H9 (cell line): Measurements from ENCODE around the gene TENM3. TPM values are rescaled to one million over a fixed set of nuclear protein-coding genes. Genes with fewer than 3 reads are reported as not detected.

Source experiments
- DNase-seq: peaks from one replicate; pipeline ENCODE4 v3.0.0-alpha.2; 2017
- H2AFZ ChIP-seq: one replicate; pipeline ENCODE4 v1.6.1; 2013; ENCODE audit warnings: mild to moderate bottlenecking, low read length, control low read depth, moderate library complexity
- H2AK5ac ChIP-seq: 2 replicates; pipeline ENCODE4 v1.6.1; 2013; ENCODE audit warnings: low read length, control low read depth, mixed read lengths; ENCODE audit not compliant: insufficient read length
- H2BK120ac ChIP-seq: one replicate; pipeline ENCODE4 v1.6.1; 2013; ENCODE audit warnings: low read depth, mild to moderate bottlenecking, low read length, control low read depth, inconsistent platforms; ENCODE audit not compliant: poor library complexity, severe bottlenecking
- H2BK12ac ChIP-seq: 2 replicates; pipeline ENCODE4 v1.6.1; 2013; ENCODE audit warnings: low read length, control low read depth, mixed read lengths, low read depth; ENCODE audit not compliant: insufficient read length
- H2BK15ac ChIP-seq: 2 replicates; pipeline ENCODE4 v1.6.1; 2013; ENCODE audit warnings: low read depth, low read length, control low read depth
- H2BK20ac ChIP-seq: one replicate; pipeline ENCODE4 v1.6.1; 2013; ENCODE audit warnings: low read depth, mild to moderate bottlenecking, low read length, control low read depth, inconsistent platforms; ENCODE audit not compliant: poor library complexity, severe bottlenecking
- H2BK5ac ChIP-seq: 2 replicates; pipeline ENCODE4 v1.6.1; 2013; ENCODE audit warnings: low read length, control low read depth, mixed read lengths; ENCODE audit not compliant: insufficient read length
- H3K14ac ChIP-seq: 2 replicates; pipeline ENCODE4 v1.6.1; 2013; ENCODE audit warnings: low read length, control low read depth; ENCODE audit not compliant: insufficient read depth
- H3K18ac ChIP-seq: 2 replicates; pipeline ENCODE4 v1.6.1; 2013; ENCODE audit warnings: low read depth, mild to moderate bottlenecking, mixed read lengths, low read length, control low read depth; ENCODE audit not compliant: insufficient read length
- H3K23ac ChIP-seq: 2 replicates; pipeline ENCODE4 v1.6.1; 2013; ENCODE audit warnings: low read length, control low read depth, mixed read lengths, low read depth; ENCODE audit not compliant: insufficient read length
- H3K23me2 ChIP-seq: 2 replicates; pipeline ENCODE4 v1.6.1; 2013; ENCODE audit warnings: low read depth, mild to moderate bottlenecking, mixed read lengths, low read length, control low read depth; ENCODE audit not compliant: insufficient read length, poor library complexity, severe bottlenecking
- H3K27ac ChIP-seq: 2 replicates; pipeline ENCODE4 v1.5.1; 2013; ENCODE audit warnings: low read length, control low read depth, mixed read lengths, low read depth; ENCODE audit not compliant: insufficient read length
- H3K27me3 ChIP-seq: 2 replicates; pipeline ENCODE4 v1.6.1; 2013; ENCODE audit warnings: low read length, control low read depth, inconsistent platforms; ENCODE audit not compliant: insufficient read depth
- H3K4ac ChIP-seq: 2 replicates; pipeline ENCODE4 v1.6.1; 2013; ENCODE audit warnings: low read depth, mild to moderate bottlenecking, control low read depth, inconsistent platforms, low read length, moderate library complexity
- H3K4me1 ChIP-seq: 2 replicates; pipeline ENCODE4 v1.6.1; 2013; ENCODE audit warnings: low read length, control low read depth, inconsistent platforms; ENCODE audit not compliant: insufficient read depth
- H3K4me2 ChIP-seq: 2 replicates; pipeline ENCODE4 v1.6.1; 2013; ENCODE audit warnings: low read length, control low read depth, mixed read lengths; ENCODE audit not compliant: insufficient read length, insufficient read depth
- H3K56ac ChIP-seq: 2 replicates; pipeline ENCODE4 v1.6.1; 2013; ENCODE audit warnings: low read depth, mild to moderate bottlenecking, mixed read lengths, low read length, control low read depth; ENCODE audit not compliant: insufficient read length
- H3K79me1 ChIP-seq: 2 replicates; pipeline ENCODE4 v1.6.1; 2013; ENCODE audit warnings: low read depth, mild to moderate bottlenecking, moderate library complexity, low read length, control low read depth, inconsistent platforms; ENCODE audit not compliant: insufficient read depth, poor library complexity, severe bottlenecking
- H3K79me2 ChIP-seq: 2 replicates; pipeline ENCODE4 v1.6.1; 2013; ENCODE audit warnings: low read length, control low read depth, inconsistent platforms; ENCODE audit not compliant: insufficient read depth
- H3K9ac ChIP-seq: 2 replicates; pipeline ENCODE4 v1.6.1; 2013; ENCODE audit warnings: low read length, control low read depth, mixed read lengths; ENCODE audit not compliant: insufficient read length; ENCODE audit errors: extremely low read depth
- H3K9me3 ChIP-seq: one replicate; pipeline ENCODE4 v1.6.1; 2013; ENCODE audit warnings: low read depth, low read length, inconsistent platforms; ENCODE audit not compliant: control insufficient read depth
- H3T11ph ChIP-seq: one replicate; pipeline ENCODE4 v1.6.1; 2013; ENCODE audit warnings: mild to moderate bottlenecking, low read length, control low read depth, inconsistent platforms
- H4K20me1 ChIP-seq: one replicate; pipeline ENCODE4 v1.6.1; 2013; ENCODE audit not compliant: control insufficient read depth, insufficient read length, insufficient read depth
- H4K5ac ChIP-seq: 2 replicates; pipeline ENCODE4 v1.6.1; 2013; ENCODE audit warnings: low read depth, mild to moderate bottlenecking, mixed read lengths, low read length, control low read depth; ENCODE audit not compliant: insufficient read length
- H4K8ac ChIP-seq: replicated peaks from 2 replicates; pipeline ENCODE4 v1.6.1; 2013; ENCODE audit warnings: low read length, control low read depth, mixed read lengths, low read depth; ENCODE audit not compliant: insufficient read length
- H4K91ac ChIP-seq: 2 replicates; pipeline ENCODE4 v1.6.1; 2013; ENCODE audit warnings: low read depth, mild to moderate bottlenecking, moderate library complexity, mixed read lengths, low read length, control low read depth; ENCODE audit not compliant: insufficient read length
- H3K27ac Mint-ChIP-seq, 3 experiments: 2 replicates in 2 of 3; 3 replicates in 1 of 3; pipeline ENCODE4 v1.8.0; 2020 to 2021; ENCODE audit warnings: mixed read lengths in 3 of 3, mild to moderate bottlenecking in 1 of 3, moderate library complexity in 1 of 3
- H3K27me3 Mint-ChIP-seq: 2 replicates; pipeline ENCODE4 v1.8.0; 2021; ENCODE audit warnings: low read depth, mild to moderate bottlenecking, moderate library complexity, mixed read lengths
- H3K36me3 Mint-ChIP-seq, 3 experiments: 2 replicates in 2 of 3; 3 replicates in 1 of 3; pipeline ENCODE4 v1.8.0; 2020 to 2021; ENCODE audit warnings: low read depth in 3 of 3, mixed read lengths in 3 of 3; ENCODE audit not compliant: insufficient read depth in 1 of 3
- H3K4me1 Mint-ChIP-seq, 2 experiments: 2 replicates each; pipeline ENCODE4 v1.8.0; 2020; ENCODE audit warnings: mixed read lengths in 2 of 2
- H3K4me3 Mint-ChIP-seq, 2 experiments: 2 replicates in 1 of 2; 3 replicates in 1 of 2; pipeline ENCODE4 v1.8.0; 2020 to 2021; ENCODE audit warnings: mild to moderate bottlenecking in 2 of 2, mixed read lengths in 2 of 2, moderate library complexity in 1 of 2
- H3K9me3 Mint-ChIP-seq, 2 experiments: 2 replicates in 1 of 2; 3 replicates in 1 of 2; pipeline ENCODE4 v1.8.0; 2020; ENCODE audit warnings: mild to moderate bottlenecking in 2 of 2, mixed read lengths in 2 of 2, moderate library complexity in 1 of 2
- WGBS: extraction: QIAGEN DNeasy Blood & Tissue Kit; methylation state at CpG from one replicate; pipeline ENCODE4 v1.1.7; 2013; ENCODE audit warnings: missing lambda C conversion rate, low lambda C conversion rate, mixed read lengths; ENCODE audit not compliant: insufficient read length; ENCODE audit errors: extremely low coverage; 5-methylcytosine and 5-hydroxymethylcytosine counted together
- total RNA-seq: library from RNA; stranded (reverse); gene quantifications from 2 replicates; pipeline ENCODE4 v1.2.1, GENCODE V29; 2021
- TF ChIP-seq, protein P1 (sequence below): fragments of 200-600 bp; sonication (generic); conservative IDR thresholded peaks from 3 replicates; pipeline ENCODE4 v1.8.0; 2021; ENCODE audit warnings: antibody characterized with exemption, mild to moderate bottlenecking

Gene TENM3
- total RNA-seq, 1 experiment from 2014 or later: 49.6 TPM

DNA sequence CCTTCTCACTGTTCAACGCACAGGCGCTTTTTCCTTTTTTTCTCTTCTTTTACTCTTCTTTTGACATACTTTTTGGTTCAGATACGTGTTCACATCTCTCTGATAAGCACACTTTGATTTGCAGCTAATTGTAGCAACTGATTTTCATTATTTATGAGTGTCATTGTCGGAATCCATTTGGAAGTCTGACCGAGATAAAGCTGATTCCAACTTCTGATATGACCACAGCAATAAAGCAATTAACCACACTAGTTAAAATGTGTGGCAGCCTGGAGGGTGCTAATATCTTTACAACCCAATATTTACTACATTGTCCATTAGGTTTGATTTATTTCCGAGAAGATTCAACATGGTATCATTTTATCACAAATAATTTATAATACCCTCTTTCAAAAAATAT lies 101.8 kb downstream of the TENM3 start:
- Histone ChIP-seq H3K23ac (no peak overlapping the region), H4K5ac (no peak overlapping the region), H3K9ac (no peak overlapping the region), H2BK5ac (no peak overlapping the region), H3K4me1 (peaks cover 4% of the 10 kb centered on the region; the same call in 1 of the 2 replicates), H3T11ph (no peak overlapping the region), H3K9me3 (no peaks in the 10 kb centered on the region), H3K79me2 (no peaks in the 10 kb centered on the region), H2BK120ac (no peak overlapping the region), H3K56ac (no peak overlapping the region), H3K4ac (no peak overlapping the region), H2BK12ac (no peak overlapping the region), H4K8ac (no peak overlapping the region), H3K23me2 (no peaks in the 10 kb centered on the region), H2BK15ac (no peak overlapping the region), H3K27me3 (no peaks in the 10 kb centered on the region), H2AFZ (no peak overlapping the region), H2BK20ac (no peak overlapping the region), H3K18ac (no peak overlapping the region), H4K91ac (no peak overlapping the region), H3K79me1 (no peaks in the 10 kb centered on the region), H3K14ac (no peak overlapping the region), H2AK5ac (no peak overlapping the region), H3K4me2 (no peak overlapping the region), H3K27ac (no peak overlapping the region), H4K20me1 (no peaks in the 10 kb centered on the region)
- peak overlapping the region in 1 of 3 experiments; percentile 10; a peak in 2 of 7 replicates for H3K27ac Mint-ChIP-seq
- H3K36me3 Mint-ChIP-seq: no peaks in the 10 kb centered on the region
- no peaks in the 10 kb centered on the region for H3K9me3 Mint-ChIP-seq
- no CpG with 5 or more reads among the region's 6 CpGs for WGBS
- H3K4me3 Mint-ChIP-seq: no peak overlapping the region
- H3K4me1 Mint-ChIP-seq: peaks cover 28 to 42% of the 10 kb centered on the region in 2 experiments
- no peak for DNase-seq
- no peaks in the 10 kb centered on the region for H3K27me3 Mint-ChIP-seq
- TF ChIP-seq, protein P1, sequence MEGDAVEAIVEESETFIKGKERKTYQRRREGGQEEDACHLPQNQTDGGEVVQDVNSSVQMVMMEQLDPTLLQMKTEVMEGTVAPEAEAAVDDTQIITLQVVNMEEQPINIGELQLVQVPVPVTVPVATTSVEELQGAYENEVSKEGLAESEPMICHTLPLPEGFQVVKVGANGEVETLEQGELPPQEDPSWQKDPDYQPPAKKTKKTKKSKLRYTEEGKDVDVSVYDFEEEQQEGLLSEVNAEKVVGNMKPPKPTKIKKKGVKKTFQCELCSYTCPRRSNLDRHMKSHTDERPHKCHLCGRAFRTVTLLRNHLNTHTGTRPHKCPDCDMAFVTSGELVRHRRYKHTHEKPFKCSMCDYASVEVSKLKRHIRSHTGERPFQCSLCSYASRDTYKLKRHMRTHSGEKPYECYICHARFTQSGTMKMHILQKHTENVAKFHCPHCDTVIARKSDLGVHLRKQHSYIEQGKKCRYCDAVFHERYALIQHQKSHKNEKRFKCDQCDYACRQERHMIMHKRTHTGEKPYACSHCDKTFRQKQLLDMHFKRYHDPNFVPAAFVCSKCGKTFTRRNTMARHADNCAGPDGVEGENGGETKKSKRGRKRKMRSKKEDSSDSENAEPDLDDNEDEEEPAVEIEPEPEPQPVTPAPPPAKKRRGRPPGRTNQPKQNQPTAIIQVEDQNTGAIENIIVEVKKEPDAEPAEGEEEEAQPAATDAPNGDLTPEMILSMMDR: no peak
